A549 (cell line): ENCODE measurements around the gene MVB12B. TPM values are rescaled to one million over a fixed set of nuclear protein-coding genes. Genes with fewer than 3 reads are reported as not detected.

Experiments
- ATAC-seq, 2 experiments: fragments of 200-7000 bp in 1 of 2; fragments of >200 bp in 1 of 2; cut with Nextera tagmentation in 1 of 2; cut with Tn5 transposase in 1 of 2; 3 replicates each; pipeline versions ENCODE4 v1.8.0 to v1.9.1; 2018 to 2020; ENCODE audit warnings: mild to moderate bottlenecking in 1 of 2, moderate library complexity in 1 of 2
- CTCF ChIA-PET: fragments of 300-600 bp; sonication (Branson Sonifier 250); formaldehyde crosslinking; extraction: SDS; loops from one replicate; lab custom pipeline; 2021; ENCODE audit warnings: antibody characterized with exemption, inconsistent platforms; lab: Yijun Ruan, JAX
- POLR2A ChIA-PET: fragments of 350-600 bp; formaldehyde crosslinking; extraction: SDS; loops from one replicate; lab custom pipeline; 2021; ENCODE audit warnings: antibody characterized with exemption, inconsistent platforms; lab: Yijun Ruan, JAX
- DNase-seq, 2 experiments: peaks; one replicate each; pipeline versions ENCODE4 v3.0.0 to v3.0.0-alpha.2; 2011 to 2016; ENCODE audit warnings: low read depth in 1 of 2, low spot score in 1 of 2
- FAIRE-seq: peaks from 2 replicates; lab custom pipeline; 2011; peaks lifted over from hg19 to GRCh38; lab: Jason Lieb, UNC
- H3K27ac ChIP-seq, 2 experiments: fragments of >200 bp; sonication (Bioruptor Twin); formaldehyde crosslinking; 3 replicates each; pipeline ENCODE4 v1.5.1; 2016 to 2017
- H3K4me1 ChIP-seq: fragments of >200 bp; sonication (Bioruptor Twin); formaldehyde crosslinking; 3 replicates; pipeline ENCODE4 v1.6.1; 2016
- H3K4me2 ChIP-seq: fragments of >200 bp; sonication (Bioruptor Twin); formaldehyde crosslinking; 3 replicates; pipeline ENCODE4 v1.6.1; 2016
- H3K4me3 ChIP-seq: fragments of >200 bp; sonication (Bioruptor Twin); formaldehyde crosslinking; 3 replicates; pipeline ENCODE4 v1.5.1; 2016
- H3K9me3 ChIP-seq: fragments of >200 bp; sonication (Bioruptor Twin); formaldehyde crosslinking; 3 replicates; pipeline ENCODE4 v1.6.1; 2016
- ATOH8 ChIP-seq: fragments of 250-450 bp; sonication (Bioruptor Pico); IDR thresholded peaks from 2 replicates; pipeline ENCODE4 v1.5.0; 2020; ENCODE audit warnings: low read depth, mild to moderate bottlenecking, moderate library complexity
- CHD2 ChIP-seq: fragments of 150-350 bp; IDR thresholded peaks from 2 replicates; pipeline ENCODE4 v1.6.1; 2014; ENCODE audit warnings: low read length; ENCODE audit not compliant: partially characterized antibody
- EHMT2 ChIP-seq: fragments of 200-600 bp; sonication (generic); IDR thresholded peaks from 2 replicates; pipeline ENCODE4 v1.6.1; 2016; ENCODE audit warnings: antibody characterized with exemption, low read depth, mild to moderate bottlenecking, moderate library complexity
- ELK1 ChIP-seq: fragments of 150-350 bp; IDR thresholded peaks from 2 replicates; pipeline ENCODE4 v1.6.1; 2014; ENCODE audit warnings: low read depth, mild to moderate bottlenecking, low read length
- FOSL2 ChIP-seq, 2 experiments: fragments of 450-650 bp in 1 of 2; fragments of >200 bp in 1 of 2; sonication (Bioruptor Twin) in 1 of 2; formaldehyde crosslinking; IDR thresholded peaks; 2 replicates each; pipeline versions ENCODE4 v1.5.0 to v1.6.1; 2016 to 2020; ENCODE audit warnings: mild to moderate bottlenecking in 1 of 2, moderate library complexity in 1 of 2
- FOXS1 ChIP-seq: fragments of 250-450 bp; sonication (Bioruptor Pico); IDR thresholded peaks from 2 replicates; pipeline ENCODE4 v1.5.0; 2020; ENCODE audit warnings: mild to moderate bottlenecking, moderate library complexity
- HOXA7 ChIP-seq: fragments of 250-450 bp; sonication (Bioruptor Pico); IDR thresholded peaks from 2 replicates; pipeline ENCODE4 v1.5.0; 2020; ENCODE audit warnings: mild to moderate bottlenecking, moderate library complexity
- KDM5A ChIP-seq: fragments of 200-600 bp; sonication (generic); IDR thresholded peaks from 2 replicates; pipeline ENCODE4 v1.6.1; 2016; ENCODE audit warnings: antibody characterized with exemption, mild to moderate bottlenecking
- MYC ChIP-seq: IDR thresholded peaks from 2 replicates; pipeline ENCODE4 v1.6.1; 2012; ENCODE audit warnings: mild to moderate bottlenecking, inconsistent platforms, low read length, improper control_type of control experiment, borderline replicate concordance
- RAD21 ChIP-seq, 2 experiments: fragments of >200 bp in 1 of 2; sonication (Bioruptor Twin) in 1 of 2; formaldehyde crosslinking in 1 of 2; IDR thresholded peaks in 1 of 2; conservative IDR thresholded peaks in 1 of 2; 2 replicates in 1 of 2; 3 replicates in 1 of 2; pipeline ENCODE4 v1.6.1; 2012 to 2018; ENCODE audit warnings: inconsistent platforms in 1 of 2
- RNF2 ChIP-seq: fragments of 200-600 bp; sonication (generic); IDR thresholded peaks from 2 replicates; pipeline ENCODE4 v1.6.1; 2016; ENCODE audit warnings: low read depth, mild to moderate bottlenecking, antibody characterized with exemption, moderate library complexity, borderline replicate concordance
- SMC3 ChIP-seq: fragments of >200 bp; sonication (Bioruptor Twin); formaldehyde crosslinking; IDR thresholded peaks from 3 replicates; pipeline ENCODE4 v1.6.1; 2018; ENCODE audit warnings: inconsistent platforms
- ZFP36 ChIP-seq: fragments of 450-650 bp; IDR thresholded peaks from 2 replicates; pipeline ENCODE4 v1.6.1; 2014; ENCODE audit warnings: borderline replicate concordance; ENCODE audit not compliant: partially characterized antibody
- WGBS: methylation state at CpG from one replicate; pipeline ENCODE4 v1.1.6; 2017; ENCODE audit errors: missing lambda C conversion rate; 5-methylcytosine and 5-hydroxymethylcytosine counted together
- polyA plus RNA-seq, 4 experiments: library from polyadenylated mRNA; depleted of rRNA in 3 of 4; stranded (reverse); fragments of >200 nt; fragmentation: RNase III in 1 of 4; extraction: RNeasy Plus Mini Kit Qiagen cat#74134 plus additional on column Dnase treatment in 1 of 4; gene quantifications; 2 replicates in 3 of 4; 3 replicates in 1 of 4; pipeline ENCODE4 v1.2.3, GENCODE V29; 2011 to 2017
- TF ChIP-seq, protein P1 (sequence below): fragments of >200 bp; sonication (Bioruptor Twin); formaldehyde crosslinking; IDR thresholded peaks from 3 replicates; pipeline ENCODE4 v1.5.1; 2016

The MVB12B gene
- polyA plus RNA-seq, 2 of the 4 experiments (the other 2 are of a cell fraction) = 4.6 to 5.9 TPM

DNA sequence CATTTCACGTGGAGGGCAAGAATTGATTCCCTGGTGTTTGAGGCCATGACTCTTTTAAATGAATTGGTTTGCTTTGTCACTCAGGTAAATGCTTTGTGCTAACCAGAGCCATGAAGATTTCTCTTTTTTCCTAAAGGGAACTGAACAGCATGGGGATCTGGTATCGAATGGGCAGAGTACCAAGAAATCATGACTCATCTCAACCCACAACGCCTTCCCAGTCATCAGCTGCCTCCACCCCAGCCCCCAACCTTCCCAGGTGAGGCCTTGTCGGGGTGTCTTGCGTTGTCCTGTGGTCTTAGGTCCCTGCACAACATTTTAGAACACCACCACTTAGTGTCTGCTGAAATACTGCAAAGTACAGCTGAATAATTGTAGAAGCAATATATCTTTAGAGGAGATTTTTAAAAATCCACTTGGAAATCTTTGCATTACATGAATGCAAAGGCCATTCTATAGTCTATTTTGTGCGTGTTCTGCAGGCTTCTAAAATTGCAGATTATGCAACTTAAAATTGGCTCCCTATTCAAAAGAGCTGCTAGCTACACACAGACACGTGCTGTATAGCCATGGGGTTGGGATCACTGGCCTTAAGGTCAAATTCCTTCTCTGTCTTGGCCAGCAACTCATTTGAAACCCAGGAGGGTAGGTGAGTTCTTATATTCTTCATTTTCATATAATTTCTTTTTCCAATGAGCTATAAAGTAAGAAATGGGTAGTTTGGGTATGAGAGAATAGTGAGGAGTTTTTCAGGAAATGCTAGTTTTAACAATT is 69.0 kb downstream of the MVB12B start:
- peak in 1 of 2 experiments; percentile 23 for DNase-seq
- FAIRE-seq = no peak
- no peak overlapping the region for H3K27ac ChIP-seq
- H3K4me3 ChIP-seq = no peak overlapping the region
- 52% methylated on average over 7 of the region's 7 CpGs for WGBS
- TF ChIP-seq HOXA7 (no peak), CHD2 (no peak), KDM5A (no peak), RAD21 (conservative IDR thresholded peaks at IDR 0.05 in 1 of 2, IDR thresholded peaks at IDR 0.05 in 1 of 2) (no peak), EHMT2 (no peak), FOSL2 (IDR thresholded peaks at IDR 0.05) (no peak), FOSL2 (CRISPR knock-in tag; IDR thresholded peaks at IDR 0.05) (peak; percentile 37; the same call in 1 of the 2 replicates), RNF2 (no peak), FOXS1 (CRISPR knock-in tag) (no peak)
- H3K4me2 ChIP-seq = no peak overlapping the region
- CTCF ChIA-PET = interaction anchor here (0.5 to 10.3 kb wide), 13 partner anchors 9 to 1626 kb away, joined by 3 to 198 read pairs (median 3); no protein-coding TSS in a partner anchor
- ATAC-seq = no peak
- H3K4me1 ChIP-seq = peaks cover 10% of the 10 kb centered on the region
- POLR2A ChIA-PET = no interaction called here
- no peaks in the 10 kb centered on the region for H3K9me3 ChIP-seq

DNA sequence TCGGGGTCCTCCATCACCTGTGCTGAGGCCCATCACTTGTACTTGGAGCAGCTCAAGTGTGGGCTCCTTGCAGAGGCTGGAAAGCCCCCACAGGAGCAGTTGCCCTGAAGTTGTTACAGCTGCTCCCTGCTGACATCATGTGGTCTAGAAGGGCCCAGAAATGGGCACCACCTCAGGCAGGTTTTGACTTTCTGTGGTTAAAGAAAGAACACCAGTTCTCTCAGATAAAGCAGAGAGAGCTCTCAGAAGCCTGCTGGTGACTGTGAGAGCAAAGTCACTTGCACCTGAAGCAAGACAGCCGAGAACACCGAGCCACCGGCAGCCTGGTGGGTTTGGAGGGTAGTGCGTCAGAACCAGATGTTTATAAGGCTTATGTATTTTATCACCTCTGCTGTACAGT is 70.4 kb downstream of the MVB12B start:
- H3K27ac ChIP-seq = no peak overlapping the region
- H3K4me2 ChIP-seq = no peak overlapping the region
- POLR2A ChIA-PET = no interaction called here
- CTCF ChIA-PET = interaction anchor here (1.1 to 10.3 kb wide), 11 partner anchors 10 to 989 kb away, joined by 3 to 198 read pairs (median 20); no protein-coding TSS in a partner anchor
- H3K4me1 ChIP-seq = peaks cover 10% of the 10 kb centered on the region
- FAIRE-seq (no peak), ATAC-seq (peak; percentile 35 to 46; a peak in 2 of 6 replicates), DNase-seq (peak in 1 of 2 experiments; percentile 10)
- no peaks in the 10 kb centered on the region for H3K9me3 ChIP-seq
- H3K4me3 ChIP-seq = no peak overlapping the region
- 94% methylated on average over 5 of the region's 5 CpGs for WGBS
- TF ChIP-seq, protein P1, sequence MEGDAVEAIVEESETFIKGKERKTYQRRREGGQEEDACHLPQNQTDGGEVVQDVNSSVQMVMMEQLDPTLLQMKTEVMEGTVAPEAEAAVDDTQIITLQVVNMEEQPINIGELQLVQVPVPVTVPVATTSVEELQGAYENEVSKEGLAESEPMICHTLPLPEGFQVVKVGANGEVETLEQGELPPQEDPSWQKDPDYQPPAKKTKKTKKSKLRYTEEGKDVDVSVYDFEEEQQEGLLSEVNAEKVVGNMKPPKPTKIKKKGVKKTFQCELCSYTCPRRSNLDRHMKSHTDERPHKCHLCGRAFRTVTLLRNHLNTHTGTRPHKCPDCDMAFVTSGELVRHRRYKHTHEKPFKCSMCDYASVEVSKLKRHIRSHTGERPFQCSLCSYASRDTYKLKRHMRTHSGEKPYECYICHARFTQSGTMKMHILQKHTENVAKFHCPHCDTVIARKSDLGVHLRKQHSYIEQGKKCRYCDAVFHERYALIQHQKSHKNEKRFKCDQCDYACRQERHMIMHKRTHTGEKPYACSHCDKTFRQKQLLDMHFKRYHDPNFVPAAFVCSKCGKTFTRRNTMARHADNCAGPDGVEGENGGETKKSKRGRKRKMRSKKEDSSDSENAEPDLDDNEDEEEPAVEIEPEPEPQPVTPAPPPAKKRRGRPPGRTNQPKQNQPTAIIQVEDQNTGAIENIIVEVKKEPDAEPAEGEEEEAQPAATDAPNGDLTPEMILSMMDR = 0 out of 3 replicates have a peak, but pooled peaks have one; percentile 5
- TF ChIP-seq ELK1 = no peak
- TF ChIP-seq, all 56 proteins: peak for 1

DNA sequence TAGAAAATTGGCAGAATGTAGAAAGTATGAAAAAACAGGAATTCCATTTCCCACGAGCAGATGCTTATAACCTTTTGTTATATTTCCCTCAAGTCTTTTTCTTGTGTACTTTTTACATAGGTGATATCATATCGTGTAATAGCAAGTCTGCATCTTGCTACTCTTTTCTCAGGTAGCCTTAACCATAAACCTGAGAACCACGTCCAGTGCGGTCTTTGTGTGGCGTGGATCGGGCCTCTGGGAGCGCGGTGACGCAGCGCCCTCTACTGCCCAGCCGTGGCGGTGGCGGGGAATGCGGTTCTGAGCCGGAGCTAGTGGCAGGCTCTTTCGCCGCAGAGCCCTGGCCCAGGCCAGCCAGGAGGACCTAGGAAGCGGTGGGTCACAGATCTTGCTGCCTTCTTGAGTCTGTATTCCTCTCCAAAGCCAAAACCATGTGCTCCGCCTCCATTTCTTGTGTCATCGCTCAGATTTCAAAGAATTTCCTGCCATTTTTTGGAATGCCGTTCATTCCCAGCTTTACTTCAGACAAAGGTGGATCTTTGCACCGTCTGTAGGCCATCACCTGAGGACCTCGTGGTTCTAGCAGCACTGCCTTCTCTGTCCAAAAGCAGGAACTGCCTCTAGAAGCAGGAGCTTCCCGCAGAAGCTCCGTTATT is 71.9 kb downstream of the MVB12B start:
- ATAC-seq (peak; percentile 88 to 96; a peak in 5 of 6 replicates), FAIRE-seq (peak; percentile 59), DNase-seq (peak; percentile 51 to 80)
- 28% methylated on average over 25 of the region's 25 CpGs for WGBS
- peaks cover 10% of the 10 kb centered on the region for H3K4me1 ChIP-seq
- no peaks in the 10 kb centered on the region for H3K9me3 ChIP-seq
- no peak overlapping the region for H3K4me2 ChIP-seq
- no peak overlapping the region for H3K4me3 ChIP-seq
- POLR2A ChIA-PET = interaction anchor here (1.2 kb wide), 1 partner anchor 991 kb away, joined by 4 read pairs; no protein-coding TSS in a partner anchor
- TF ChIP-seq, protein P1 = peak; percentile 93
- peak; percentile 81 for TF ChIP-seq SMC3
- TF ChIP-seq RAD21 (conservative IDR thresholded peaks at IDR 0.05 in 1 of 2, IDR thresholded peaks at IDR 0.05 in 1 of 2) = peak; percentile 93 to 96
- TF ChIP-seq MYC = no peak
- TF ChIP-seq ZFP36 = no peak
- TF ChIP-seq ATOH8 (CRISPR knock-in tag) = no peak
- H3K27ac ChIP-seq = no peak overlapping the region
- CTCF ChIA-PET = interaction anchor here (0.6 to 10.3 kb wide), 97 partner anchors 8 to 1197 kb away, joined by 3 to 198 read pairs (median 4); partner anchors contain the start of gene MVB12B
